Transverse colon (tissue), 4 donors: ENCODE measurements around the gene AQR. TPM values are rescaled to one million over a fixed set of nuclear protein-coding genes. Genes with fewer than 3 reads are reported as not detected.

Experiments
- DNase-seq: peaks from one replicate; pipeline ENCODE4 v3.0.0-alpha.2; 2019
- H3K27ac ChIP-seq, 4 donors: fragments of 200-600 bp; sonication (generic); 2 replicates each; pipeline ENCODE4 v1.5.1; 2016 to 2018; ENCODE audit warnings: inconsistent platforms in 4 of 4
- H3K27me3 ChIP-seq: fragments of 200-600 bp; sonication (generic); 2 replicates; pipeline ENCODE4 v1.5.1; 2017; ENCODE audit warnings: inconsistent platforms
- H3K36me3 ChIP-seq, 4 donors: fragments of 200-600 bp; sonication (generic); 2 replicates each; pipeline ENCODE4 v1.5.1; 2017 to 2019; ENCODE audit warnings: inconsistent platforms in 4 of 4
- H3K4me1 ChIP-seq, 4 donors: fragments of 200-600 bp; sonication (generic); 2 replicates each; pipeline ENCODE4 v1.5.1; 2017 to 2020; ENCODE audit warnings: inconsistent platforms in 4 of 4
- H3K4me3 ChIP-seq, 4 donors: fragments of 200-600 bp; sonication (generic); 1 replicate in 1 of 4; 2 replicates in 3 of 4; pipeline versions ENCODE4 v1.5.1 to v1.6.1; 2017 to 2019; ENCODE audit warnings: inconsistent platforms in 4 of 4
- H3K9me3 ChIP-seq, 2 donors: fragments of 200-600 bp; sonication (generic); 2 replicates each; pipeline ENCODE4 v1.5.1; 2017 to 2019; ENCODE audit warnings: inconsistent platforms in 2 of 2
- EP300 ChIP-seq: sonication (generic); formaldehyde crosslinking; IDR thresholded peaks from one replicate; pipeline ENCODE4 v1.6.1; 2017; ENCODE audit warnings: antibody characterized with exemption, low read depth
- POLR2A ChIP-seq: fragments of 450-650 bp; IDR thresholded peaks from one replicate; pipeline ENCODE4 v1.6.1; 2016; ENCODE audit warnings: antibody characterized with exemption, mild to moderate bottlenecking, moderate library complexity
- POLR2AphosphoS5 ChIP-seq, 3 donors: sonication (generic); formaldehyde crosslinking; IDR thresholded peaks; one replicate each; pipeline ENCODE4 v1.6.1; 2016; ENCODE audit warnings: antibody characterized with exemption in 3 of 3
- WGBS, 2 donors: methylation state at CpG; one replicate each; pipeline ENCODE4 v1.1.5; 2018; ENCODE audit warnings: low coverage in 1 of 2; 5-methylcytosine and 5-hydroxymethylcytosine counted together
- in situ Hi-C, 4 donors: fragments of 200-750 bp; cut with MboI; loops; one replicate each; pipeline versions ENCODE4 v1.15.0 to v1.15.1; 2017; ENCODE audit warnings: low sequenced_read_pairs in 3 of 4, low pct_ligation_motif_present in 1 of 4, low pct_unique_long_range_greater_than_20kb in 1 of 4
- intact Hi-C: fragments of 100-400 bp; cut with DNase I; formaldehyde crosslinking; loops from one replicate; pipeline ENCODE4 v1.15.1; 2023; ENCODE audit warnings: low total_unique reads
- total RNA-seq, 4 donors: library from RNA; depleted of rRNA; stranded (reverse); fragments of >200 nt; gene quantifications; one replicate each; pipeline ENCODE4 v1.1.0, GENCODE V29; 2016
- TF ChIP-seq, protein P1 (sequence below), 5 experiments: fragments of 200-600 bp in 3 of 5; fragments of 450-650 bp in 2 of 5; sonication (generic) in 3 of 5; IDR thresholded peaks; 1 replicate in 2 of 5; 2 replicates in 3 of 5; pipeline ENCODE4 v1.5.1; 2016 to 2017; ENCODE audit warnings: antibody characterized with exemption in 5 of 5, inconsistent platforms in 3 of 5, mild to moderate bottlenecking in 2 of 5, moderate library complexity in 1 of 5

AQR gene
- total RNA-seq, 4 donors from 2014 or later = 13.8 to 25.7 (median 23.5) TPM

DNA sequence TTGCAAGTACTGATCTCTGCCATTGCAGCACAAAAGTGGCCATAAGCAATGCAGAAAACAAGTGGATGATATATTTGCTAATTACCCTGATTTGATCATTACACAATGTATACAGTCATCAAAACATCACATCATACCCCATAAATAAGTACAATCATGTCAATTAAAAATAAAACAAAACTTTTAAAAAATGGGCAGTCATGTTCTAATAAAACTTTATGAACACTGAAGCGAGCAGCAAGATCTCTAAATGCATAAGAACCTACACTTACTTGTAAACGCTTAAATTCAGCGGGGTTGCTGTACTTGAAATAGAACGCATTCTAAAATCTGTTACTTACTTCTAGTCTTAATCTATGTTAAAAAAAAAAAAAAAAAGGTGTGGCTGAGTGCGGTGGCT, 73.4 kb downstream of the AQR start:
- Histone ChIP-seq H3K4me3 (no peak overlapping the region), H3K9me3 (peaks cover 0 to 17% of the 10 kb centered on the region in 2 donors), H3K4me1 (no peaks in the 10 kb centered on the region), H3K36me3 (peaks cover 0 to 74% (median 12%) of the 10 kb centered on the region in 4 donors), H3K27ac (no peak overlapping the region), H3K27me3 (no peaks in the 10 kb centered on the region)
- intact Hi-C loops (no loop called here), in situ Hi-C loops (no loop called here)
- 97 to 98% methylated on average over 5 of the region's 5 CpGs for WGBS, 2 donors
- DNase-seq = no peak
- TF ChIP-seq EP300 = no peak
- TF ChIP-seq POLR2AphosphoS5 (IDR thresholded peaks at IDR 0.05) = no peak
- TF ChIP-seq POLR2A = no peak
- TF ChIP-seq, protein P1, sequence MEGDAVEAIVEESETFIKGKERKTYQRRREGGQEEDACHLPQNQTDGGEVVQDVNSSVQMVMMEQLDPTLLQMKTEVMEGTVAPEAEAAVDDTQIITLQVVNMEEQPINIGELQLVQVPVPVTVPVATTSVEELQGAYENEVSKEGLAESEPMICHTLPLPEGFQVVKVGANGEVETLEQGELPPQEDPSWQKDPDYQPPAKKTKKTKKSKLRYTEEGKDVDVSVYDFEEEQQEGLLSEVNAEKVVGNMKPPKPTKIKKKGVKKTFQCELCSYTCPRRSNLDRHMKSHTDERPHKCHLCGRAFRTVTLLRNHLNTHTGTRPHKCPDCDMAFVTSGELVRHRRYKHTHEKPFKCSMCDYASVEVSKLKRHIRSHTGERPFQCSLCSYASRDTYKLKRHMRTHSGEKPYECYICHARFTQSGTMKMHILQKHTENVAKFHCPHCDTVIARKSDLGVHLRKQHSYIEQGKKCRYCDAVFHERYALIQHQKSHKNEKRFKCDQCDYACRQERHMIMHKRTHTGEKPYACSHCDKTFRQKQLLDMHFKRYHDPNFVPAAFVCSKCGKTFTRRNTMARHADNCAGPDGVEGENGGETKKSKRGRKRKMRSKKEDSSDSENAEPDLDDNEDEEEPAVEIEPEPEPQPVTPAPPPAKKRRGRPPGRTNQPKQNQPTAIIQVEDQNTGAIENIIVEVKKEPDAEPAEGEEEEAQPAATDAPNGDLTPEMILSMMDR (IDR thresholded peaks at IDR 0.05) = no peak

DNA sequence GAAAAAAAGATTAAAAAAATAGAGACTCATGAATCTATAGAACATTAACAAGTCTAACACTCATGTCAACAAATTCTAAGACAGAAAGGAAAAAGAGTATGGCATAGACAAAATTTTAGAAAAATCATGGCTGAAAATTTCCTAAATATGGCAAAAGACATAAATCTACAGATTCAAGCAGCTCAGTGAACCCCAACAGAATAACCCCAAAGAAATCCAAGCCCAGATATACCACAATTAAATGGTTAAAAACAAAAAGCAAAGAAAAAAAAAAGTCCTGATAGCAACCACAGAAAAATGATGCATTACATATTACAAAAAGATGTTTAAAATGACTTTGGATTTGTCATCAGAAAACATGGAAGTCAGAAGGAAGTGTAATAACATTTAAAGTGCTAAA, 75.6 kb downstream of the AQR start:
- no peak for TF ChIP-seq POLR2A
- TF ChIP-seq, protein P1 (IDR thresholded peaks at IDR 0.05) = no peak
- TF ChIP-seq EP300 = no peak
- no peak for TF ChIP-seq POLR2AphosphoS5 (IDR thresholded peaks at IDR 0.05)
- H3K9me3 ChIP-seq = peaks cover 0 to 17% of the 10 kb centered on the region in 2 donors
- no peak for DNase-seq
- peaks cover 0 to 68% (median 12%) of the 10 kb centered on the region in 4 donors for H3K36me3 ChIP-seq
- intact Hi-C loops (no loop called here), in situ Hi-C loops (no loop called here)
- no peak overlapping the region for H3K4me3 ChIP-seq
- H3K27ac ChIP-seq = no peak overlapping the region
- H3K27me3 ChIP-seq = no peaks in the 10 kb centered on the region
- no peaks in the 10 kb centered on the region for H3K4me1 ChIP-seq

DNA sequence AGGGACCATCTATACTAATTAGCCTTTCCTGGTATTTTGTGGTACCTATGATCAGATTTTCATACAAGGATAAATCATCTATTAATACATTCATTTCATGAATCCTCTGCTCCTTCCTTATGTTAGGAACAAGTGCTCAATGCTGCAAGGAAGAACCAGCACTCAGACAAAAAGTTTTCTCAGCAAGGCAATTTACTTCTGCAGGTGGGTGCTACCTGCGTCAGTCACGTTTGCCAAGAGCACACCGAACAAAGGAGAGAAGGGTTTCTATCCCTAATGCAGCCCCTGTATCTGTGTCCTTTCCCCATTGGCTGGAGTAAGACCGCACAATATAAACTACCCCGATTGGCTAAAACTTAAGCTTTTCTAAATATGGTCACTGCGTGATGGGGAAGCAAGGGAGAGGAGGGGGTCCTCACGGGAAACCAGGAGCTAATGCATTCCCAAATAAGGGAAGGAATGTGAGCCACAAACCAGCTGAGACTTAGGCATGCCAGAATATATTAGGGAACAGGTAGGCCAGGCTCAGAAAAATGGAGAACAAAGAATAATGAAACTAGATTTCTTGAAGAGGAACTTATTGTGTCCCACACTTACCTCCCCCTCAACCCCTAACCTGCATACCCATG, 76.5 kb downstream of the AQR start:
- Histone ChIP-seq H3K36me3 (peaks cover 0 to 72% (median 15%) of the 10 kb centered on the region in 4 donors), H3K9me3 (peaks cover 0 to 17% of the 10 kb centered on the region in 2 donors), H3K4me1 (no peaks in the 10 kb centered on the region), H3K27me3 (no peaks in the 10 kb centered on the region), H3K4me3 (no peak overlapping the region), H3K27ac (no peak overlapping the region)
- no peak for TF ChIP-seq POLR2AphosphoS5 (IDR thresholded peaks at IDR 0.05)
- TF ChIP-seq, protein P1 (IDR thresholded peaks at IDR 0.05) = no peak
- in situ Hi-C loops (no loop called here), intact Hi-C loops (no loop called here)
- WGBS, 2 donors = 90 to 92% methylated on average over 7 of the region's 7 CpGs
- DNase-seq = no peak

GRCh38 chr15:34890424-34890823, 79.1 kb downstream of the AQR start:
- intact Hi-C loops (no loop called here), in situ Hi-C loops (no loop called here)
- DNase-seq = no peak
- H3K9me3 ChIP-seq = peaks cover 0 to 17% of the 10 kb centered on the region in 2 donors
- H3K27ac ChIP-seq = no peak overlapping the region
- H3K27me3 ChIP-seq = no peaks in the 10 kb centered on the region
- no peaks in the 10 kb centered on the region for H3K4me1 ChIP-seq
- peaks cover 0 to 79% (median 27%) of the 10 kb centered on the region in 4 donors for H3K36me3 ChIP-seq
- TF ChIP-seq POLR2A (no peak), EP300 (no peak), POLR2AphosphoS5 (IDR thresholded peaks at IDR 0.05) (no peak)
- TF ChIP-seq, protein P1 (IDR thresholded peaks at IDR 0.05) = no peak
- 78 to 79% methylated on average over 2 of the region's 2 CpGs for WGBS, 2 donors
- no peak overlapping the region for H3K4me3 ChIP-seq
